ENCODE data around the gene WIF1.

The WIF1 gene

GRCh38 chr12:65121049-65121955 is at the start of gene WIF1:
Gene WIF1 (minus strand): TSS chr12:65121305. CDS start chr12:65121191, 114 bp downstream.
- no peak for DNase-seq

GRCh38 chr12:65170209-65170881 is 49.2 kb upstream of the WIF1 start:
- DNase-seq = peak; percentile 62

GRCh38 chr12:65169320-65170208 is 48.5 kb upstream of the WIF1 start, which contains the start of gene LEMD3:
Gene LEMD3 (plus strand): TSS chr12:65169583. CDS start chr12:65169597, 14 bp downstream.
- peak; percentile 92 for DNase-seq

GRCh38 chr12:65168681-65169319 is 47.7 kb upstream of the WIF1 start:
- no peak for DNase-seq

- no peak for DNase-seq
Observed at GRCh38 chr12:65164774-65165173, 43.7 kb upstream of the WIF1 start.

- DNase-seq = no peak
Observed at GRCh38 chr12:65164244-65164643, 43.1 kb upstream of the WIF1 start.

- no peak for DNase-seq
Observed at GRCh38 chr12:65162609-65163008, 41.5 kb upstream of the WIF1 start.

GRCh38 chr12:65157091-65157490 is 36.0 kb upstream of the WIF1 start:
- no peak for DNase-seq

- DNase-seq = no peak
Observed at GRCh38 chr12:65156366-65156841, 35.3 kb upstream of the WIF1 start.

- no peak for DNase-seq
Observed at GRCh38 chr12:65155784-65156183, 34.7 kb upstream of the WIF1 start.

GRCh38 chr12:65152596-65152995 is 31.5 kb upstream of the WIF1 start:
- DNase-seq = no peak

- no peak for DNase-seq
Observed at GRCh38 chr12:65152012-65152411, 30.9 kb upstream of the WIF1 start.

- DNase-seq = no peak
Observed at GRCh38 chr12:65147312-65147905, 26.3 kb upstream of the WIF1 start.

GRCh38 chr12:65140738-65141137 is 19.6 kb upstream of the WIF1 start:
- DNase-seq = no peak

GRCh38 chr12:65139389-65139788 is 18.3 kb upstream of the WIF1 start:
- no peak for DNase-seq

GRCh38 chr12:65133879-65134278 is 12.8 kb upstream of the WIF1 start:
- no peak for DNase-seq

GRCh38 chr12:65126482-65126881 is 5.4 kb upstream of the WIF1 start:
- no peak for DNase-seq

GRCh38 chr12:65125975-65126374 is 4.9 kb upstream of the WIF1 start:
- DNase-seq = no peak

- DNase-seq = no peak
Observed at GRCh38 chr12:65125247-65125646, 4.1 kb upstream of the WIF1 start.

GRCh38 chr12:65123435-65124063 is 2.4 kb upstream of the WIF1 start:
- no peak for DNase-seq

GRCh38 chr12:65122703-65123102 is 1.6 kb upstream of the WIF1 start:
- DNase-seq = no peak
